Stimulated activated CD8-positive, alpha-beta memory T cell treated with anti-CD3 and anti-CD28 coated beads, Interleukin-15, amount 100 ng/mL, for 48 hours (primary cell): ENCODE results near the gene GMPS.
"Not testable (repeated sequence)": the region's sequence is repeated elsewhere in the genome, so short reads cannot be mapped to it uniquely, and the experiment has no call there.

Experiments
- DNase-seq, 2 donors: peaks; one replicate each; pipeline ENCODE4 v3.0.0-alpha.2; 2020; ENCODE audit warnings: low read depth in 2 of 2

The GMPS gene

DNA sequence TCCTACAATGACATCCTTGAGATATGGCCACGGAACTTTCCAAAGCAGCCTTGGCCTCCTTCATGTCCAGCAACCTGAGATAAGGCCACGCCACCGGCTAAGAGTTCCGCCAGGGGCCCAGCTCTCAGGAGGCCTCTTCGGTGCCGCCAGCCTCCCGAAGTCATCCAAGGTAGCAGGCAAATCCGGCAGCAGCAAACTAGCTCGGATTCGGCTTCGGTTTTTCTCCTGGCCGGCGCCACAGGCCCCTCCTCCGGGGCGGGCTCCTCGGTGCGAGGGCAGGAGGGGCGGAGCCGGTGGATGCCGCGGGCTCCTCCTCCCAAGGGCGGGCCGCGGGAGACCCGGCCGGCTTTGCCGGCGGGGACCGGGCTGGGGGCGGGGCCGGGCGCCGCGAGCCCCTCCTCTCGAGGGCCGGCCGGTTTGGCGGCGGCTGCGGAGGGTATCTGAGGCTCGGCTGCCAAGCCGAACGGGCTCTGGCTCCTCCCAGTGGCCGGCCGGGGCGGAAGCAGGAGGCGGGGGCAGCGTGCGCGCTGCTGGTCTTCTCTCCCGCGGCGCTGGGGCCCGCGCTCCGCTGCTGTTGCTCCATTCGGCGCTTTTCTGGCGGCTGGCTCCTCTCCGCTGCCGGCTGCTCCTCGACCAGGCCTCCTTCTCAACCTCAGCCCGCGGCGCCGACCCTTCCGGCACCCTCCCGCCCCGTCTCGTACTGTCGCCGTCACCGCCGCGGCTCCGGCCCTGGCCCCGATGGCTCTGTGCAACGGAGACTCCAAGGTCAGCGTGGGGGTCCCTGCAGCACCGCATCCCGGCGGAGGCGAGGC lies at the start of gene GMPS:
Gene GMPS, plus strand, starts transcription at position 518 of the 812 bp plus-strand sequence. Its CDS starts 221 bp downstream, at position 739.
- DNase-seq: peak; percentile 95 to 98

- not testable (repeated sequence) for DNase-seq
Measured at GRCh38 chr3:155828490-155829098, 41.9 kb upstream of the GMPS start.

GRCh38 chr3:155835341-155836071 lies 34.9 kb upstream of the GMPS start:
- no peak for DNase-seq

GRCh38 chr3:155843569-155843968 lies 26.9 kb upstream of the GMPS start:
- DNase-seq: no peak

DNA sequence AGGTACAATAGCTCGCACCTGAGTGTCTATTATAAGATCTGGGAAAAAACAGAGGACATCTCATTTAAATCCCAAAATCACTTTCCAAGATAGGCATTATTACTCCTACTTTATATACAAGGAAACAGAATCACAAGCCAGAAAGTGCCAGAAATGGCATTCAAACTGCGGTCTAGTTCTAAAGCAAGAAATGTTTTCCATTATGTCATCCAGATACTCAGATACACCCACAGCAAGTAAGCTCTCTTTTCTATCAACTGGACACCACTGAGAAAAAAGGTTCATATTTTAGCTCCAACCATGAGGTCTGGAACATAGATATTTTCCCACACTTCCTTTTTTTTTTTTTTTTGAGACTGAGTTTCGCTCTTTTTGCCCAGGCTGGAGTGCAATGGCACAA lies 24.3 kb upstream of the GMPS start:
- DNase-seq: no peak

DNA sequence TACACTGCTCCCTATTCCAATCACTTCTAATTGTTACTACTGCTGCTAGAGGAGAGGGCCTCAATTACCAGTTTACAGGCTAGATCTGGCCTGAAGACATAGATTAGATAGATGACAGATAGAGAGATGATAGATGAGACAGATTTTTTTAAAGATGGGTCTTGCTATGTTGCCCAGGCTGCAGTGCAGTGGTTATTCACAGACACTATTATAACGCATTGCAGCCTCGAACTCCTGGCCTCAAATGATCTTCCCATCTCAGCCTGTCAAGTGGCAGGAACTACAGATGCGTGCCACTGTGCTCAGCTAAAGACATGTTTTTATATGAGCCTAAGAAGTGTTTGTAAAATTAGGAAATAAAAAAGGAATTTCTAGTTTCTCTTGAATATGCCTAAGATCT lies 22.5 kb upstream of the GMPS start:
- DNase-seq: no peak

DNA sequence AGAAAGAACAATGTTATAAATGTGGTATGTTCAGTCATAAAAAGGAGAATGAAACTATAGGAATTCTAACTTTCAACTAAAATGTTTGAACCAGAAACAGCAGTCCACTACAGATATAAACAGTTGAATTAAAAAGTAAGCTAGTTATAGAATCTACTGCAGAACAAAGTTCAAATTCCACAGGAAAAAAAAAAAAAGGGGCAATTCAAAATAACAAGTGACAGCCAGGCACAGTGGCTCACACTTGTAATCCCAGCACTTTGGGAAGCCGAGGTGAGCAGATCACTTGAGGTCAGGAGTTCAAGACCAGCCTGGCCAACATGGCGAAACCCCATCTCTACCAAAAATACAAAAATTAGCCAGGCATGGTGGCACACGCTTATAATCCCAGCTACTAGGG lies 21.0 kb upstream of the GMPS start:
- DNase-seq: not testable (repeated sequence)

DNA sequence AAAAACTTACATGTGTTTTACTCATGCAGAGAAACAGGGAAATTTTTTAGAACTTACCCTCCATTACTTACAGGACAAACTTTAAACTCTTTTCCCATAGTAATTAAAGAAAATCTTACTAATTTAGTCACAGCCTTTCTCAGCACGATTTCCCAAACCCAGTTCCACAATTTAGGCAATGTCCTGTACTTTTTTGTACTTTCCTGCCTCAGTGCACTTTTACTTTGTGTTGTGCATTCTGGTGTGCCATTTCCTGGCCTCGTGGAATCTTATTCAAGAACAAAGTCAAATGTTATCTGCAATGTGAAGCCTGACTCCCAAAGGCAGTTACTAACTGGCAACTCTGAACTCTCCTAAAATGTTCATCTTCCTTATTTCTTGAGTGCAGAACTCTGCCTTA lies 18.1 kb upstream of the GMPS start:
- DNase-seq: no peak

GRCh38 chr3:155853214-155854140 lies 17.0 kb upstream of the GMPS start:
- peak in 1 of 2 donors; percentile 6 for DNase-seq

GRCh38 chr3:155854141-155854940 lies 16.1 kb upstream of the GMPS start, which contains the start of gene SLC33A1:
Gene SLC33A1 (minus strand): TSS chr3:155854427. CDS start chr3:155853997, 430 bp downstream.
- peak; percentile 98 for DNase-seq

DNA sequence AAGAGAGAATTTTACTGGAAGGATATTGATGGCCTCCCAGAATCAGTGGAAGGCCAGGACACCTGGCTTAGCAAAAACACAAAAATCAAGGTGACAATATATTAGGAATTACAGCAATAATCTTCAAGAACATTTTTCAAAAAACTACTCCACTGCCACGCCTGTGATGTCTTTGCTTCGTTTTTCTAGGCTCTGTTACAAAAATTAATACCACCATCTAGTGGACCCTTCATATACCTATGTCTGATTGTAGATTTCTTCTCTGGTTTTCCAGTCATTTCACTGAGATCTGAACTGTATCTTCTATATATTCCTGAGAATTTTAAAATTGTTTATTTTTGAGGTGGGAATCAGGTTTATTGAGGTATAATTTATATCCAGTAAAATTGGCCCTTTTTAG lies 10.6 kb upstream of the GMPS start:
- no peak for DNase-seq

GRCh38 chr3:155860424-155860823 lies 10.0 kb upstream of the GMPS start:
- not testable (repeated sequence) for DNase-seq

DNA sequence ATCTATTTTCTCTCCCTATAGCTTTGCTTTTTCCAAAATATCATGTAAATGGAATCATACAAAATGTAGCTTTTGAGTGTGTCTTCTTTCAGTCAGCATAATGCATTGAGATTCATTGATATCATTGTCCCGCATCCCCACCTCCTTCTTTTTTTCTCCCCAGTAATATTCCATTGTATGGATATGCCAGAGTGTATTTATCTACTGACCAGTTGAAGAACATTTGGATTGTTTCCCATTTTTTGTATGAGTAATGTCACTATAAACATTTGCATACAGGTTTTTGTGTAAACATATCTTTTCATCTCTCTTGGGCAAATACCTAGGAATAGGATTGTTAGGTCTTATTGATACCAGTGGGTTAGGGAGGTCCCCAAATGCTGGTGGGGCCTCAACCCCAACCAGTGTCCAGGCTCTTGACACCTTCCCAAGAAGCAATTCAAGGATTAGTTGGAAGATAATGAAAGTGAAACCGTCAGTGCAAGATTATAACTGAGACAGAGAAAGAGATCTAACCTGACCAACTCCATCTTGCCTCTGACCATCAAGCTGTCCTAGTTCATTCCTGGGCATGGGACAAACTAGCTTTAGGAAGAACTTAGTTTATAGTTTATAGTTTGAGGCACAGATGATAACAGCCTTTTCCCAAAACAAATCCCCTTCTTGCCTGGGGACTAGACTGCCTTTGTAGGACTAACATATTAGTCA lies 8.8 kb upstream of the GMPS start:
- no peak for DNase-seq

DNA sequence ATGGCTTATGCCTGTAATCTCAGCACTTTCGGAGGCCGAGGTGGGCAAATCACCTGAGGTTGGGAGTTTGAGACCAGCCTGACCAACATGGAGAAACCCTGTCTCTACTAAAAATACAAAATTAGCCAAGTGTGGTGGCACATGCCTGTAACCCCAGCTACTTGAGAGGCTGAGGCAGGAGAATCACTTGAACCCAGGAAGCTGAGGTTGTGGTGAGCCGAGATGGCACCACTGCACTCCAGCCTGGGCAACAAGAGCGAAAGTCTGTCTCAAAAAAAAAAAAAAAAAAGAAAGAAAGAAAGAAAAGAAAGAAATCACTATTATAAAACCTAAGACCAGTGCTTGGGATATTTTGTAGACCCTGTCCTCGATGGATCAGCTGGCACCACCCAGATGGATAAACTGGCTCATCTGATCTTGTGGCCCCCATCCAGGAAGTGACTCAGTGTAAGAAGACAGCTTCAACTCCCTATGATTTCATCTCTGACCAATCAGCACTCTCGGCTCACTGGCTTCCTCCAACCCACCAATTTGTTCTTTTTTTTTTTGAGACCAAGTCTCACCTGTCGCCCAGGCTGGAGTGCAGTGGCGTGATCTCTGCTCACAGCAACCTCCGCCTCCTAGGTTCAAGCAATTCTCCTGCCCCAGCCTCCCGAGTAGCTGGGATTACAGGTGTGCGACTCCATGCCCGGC lies 8.0 kb upstream of the GMPS start:
- DNase-seq: peak; percentile 34 to 43

DNA sequence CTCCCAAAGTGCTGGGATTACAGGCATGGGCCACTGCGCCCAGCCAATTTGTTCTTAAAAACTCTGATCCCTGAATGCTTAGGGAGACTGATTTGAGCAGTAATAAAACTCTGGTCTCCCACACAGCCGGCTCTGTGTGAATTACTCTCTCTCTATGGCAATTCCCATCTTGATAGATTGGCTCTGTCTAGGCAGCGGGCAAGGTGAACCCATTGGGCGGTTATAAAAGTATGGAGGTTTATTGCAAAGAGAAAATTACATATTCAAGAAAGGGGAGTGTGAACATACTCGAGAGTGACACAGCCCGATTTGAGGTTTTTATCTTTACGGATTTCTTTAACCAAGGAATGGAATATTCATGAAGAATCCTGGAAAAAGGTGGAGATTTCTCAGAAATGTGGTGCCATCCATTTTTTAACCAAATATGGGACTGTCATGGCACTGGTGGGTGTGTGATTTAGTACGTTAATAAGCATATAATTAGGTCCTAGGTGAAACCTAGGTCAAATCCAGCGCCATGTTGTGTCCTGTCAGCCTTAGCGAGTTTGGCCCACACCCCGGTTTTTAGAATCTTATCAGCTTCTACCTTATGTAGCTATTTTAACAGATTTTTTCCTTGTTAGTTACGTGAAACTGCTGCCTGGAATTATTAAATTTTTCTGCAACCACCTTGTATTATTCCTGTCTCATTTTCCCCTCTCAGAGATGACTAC lies 7.2 kb upstream of the GMPS start:
- DNase-seq: no peak

DNA sequence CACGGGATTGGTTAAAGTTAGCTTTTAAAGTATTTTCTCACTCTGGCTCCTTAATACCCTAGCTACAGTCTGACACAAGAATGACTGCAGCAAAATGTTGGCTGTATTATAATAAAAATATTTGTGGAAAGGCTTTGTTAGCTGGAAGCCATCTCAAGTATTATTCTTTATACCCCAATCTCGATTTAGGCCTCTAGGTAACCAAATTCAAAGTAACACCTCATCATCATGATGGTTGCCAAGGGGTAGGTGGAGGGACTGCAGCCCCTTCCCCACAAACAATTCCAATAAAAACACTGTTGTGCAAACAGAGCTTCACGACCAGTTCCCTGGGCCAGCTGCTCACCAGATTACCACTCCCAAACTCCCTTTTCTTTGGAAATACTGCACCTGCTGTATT lies 759 bp upstream of the GMPS start:
- no peak for DNase-seq

GRCh38 chr3:155870945-155871745 lies 695 bp downstream of the GMPS start:
- peak; percentile 14 to 42 for DNase-seq

GRCh38 chr3:155871746-155872158 lies 1.3 kb downstream of the GMPS start:
- no peak for DNase-seq
